Measurements from ENCODE around the gene RCCD1.

The RCCD1 gene

GRCh38 chr15:90962021-90962420 lies 7.3 kb downstream of the RCCD1 start:
- DNase-seq (ENCODE audit: low read depth in 2 of 2), result no peak

- no peak for DNase-seq (ENCODE audit: low read depth in 2 of 2)
Measured at GRCh38 chr15:90966262-90966661, 11.6 kb downstream of the RCCD1 start.

DNA sequence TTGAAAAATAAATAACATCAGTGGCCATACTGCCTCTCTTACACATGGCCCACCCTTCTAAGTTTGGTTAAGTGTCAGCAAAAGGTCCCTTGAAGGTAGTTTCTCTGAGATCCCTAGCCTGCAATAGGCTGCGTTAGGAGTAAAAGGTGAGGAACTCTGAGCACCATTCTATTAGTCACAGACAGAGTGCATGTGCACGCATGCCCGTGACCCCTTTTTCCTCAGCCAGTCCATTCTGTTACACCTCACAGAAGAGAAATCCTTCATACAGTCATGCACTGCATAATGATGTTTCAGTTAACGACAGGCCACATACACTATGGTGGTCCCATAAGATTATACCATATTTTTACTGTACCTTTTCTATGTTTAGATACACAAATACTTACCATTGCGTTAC lies 12.5 kb downstream of the RCCD1 start:
- no peak for DNase-seq (ENCODE audit: low read depth in 2 of 2)

- DNase-seq (ENCODE audit: low read depth in 2 of 2), result no peak
Measured at GRCh38 chr15:90968434-90968833, 13.8 kb downstream of the RCCD1 start.

GRCh38 chr15:90970274-90970673 lies 15.6 kb downstream of the RCCD1 start:
- no peak for DNase-seq (ENCODE audit: low read depth in 2 of 2)

DNA sequence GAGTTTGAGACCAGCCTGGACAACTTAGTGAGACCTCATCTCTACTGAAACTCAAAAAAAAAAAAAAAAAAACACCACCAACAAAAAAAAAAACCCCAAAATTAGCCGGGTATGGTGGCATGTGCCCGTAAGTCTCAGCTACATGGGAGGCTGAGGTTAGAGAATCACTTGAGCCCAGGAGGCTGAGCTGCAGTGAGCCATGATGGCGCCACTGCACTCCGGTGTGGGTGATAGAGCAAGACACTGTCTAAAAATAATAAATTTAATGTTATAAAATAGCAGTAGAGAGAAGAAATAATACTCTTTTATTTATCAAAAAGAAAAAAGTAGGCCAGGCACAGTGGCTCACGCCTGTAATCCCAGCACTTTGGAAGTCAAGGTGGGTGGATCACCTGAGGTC lies 17.4 kb downstream of the RCCD1 start:
- no peak for DNase-seq (ENCODE audit: low read depth in 2 of 2)

- no peak for DNase-seq (ENCODE audit: low read depth in 2 of 2)
Measured at GRCh38 chr15:90974216-90974615, 19.5 kb downstream of the RCCD1 start.

GRCh38 chr15:90979582-90979981 lies 24.9 kb downstream of the RCCD1 start:
- no peak for DNase-seq (ENCODE audit: low read depth in 2 of 2)

DNA sequence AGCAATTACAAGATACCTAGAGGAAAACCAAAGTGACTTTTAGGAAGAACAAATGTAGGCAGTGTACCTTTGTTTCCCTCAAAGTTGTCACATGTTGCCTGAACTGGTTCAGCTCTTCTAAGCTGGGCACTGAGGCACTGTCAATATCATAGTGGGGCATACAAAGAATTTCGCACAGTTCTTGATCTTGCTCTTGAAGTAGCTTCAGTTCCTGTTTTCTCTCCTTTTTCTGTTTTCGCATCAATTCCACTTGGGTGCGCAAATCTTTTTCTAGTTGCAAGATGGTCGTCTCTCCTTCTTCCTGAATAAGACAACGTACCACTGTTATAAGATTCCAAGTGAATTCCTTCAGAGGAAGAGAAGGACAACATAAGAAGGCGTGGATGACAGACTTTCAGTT lies 27.0 kb downstream of the RCCD1 start:
- no peak for DNase-seq (ENCODE audit: low read depth in 2 of 2)

DNA sequence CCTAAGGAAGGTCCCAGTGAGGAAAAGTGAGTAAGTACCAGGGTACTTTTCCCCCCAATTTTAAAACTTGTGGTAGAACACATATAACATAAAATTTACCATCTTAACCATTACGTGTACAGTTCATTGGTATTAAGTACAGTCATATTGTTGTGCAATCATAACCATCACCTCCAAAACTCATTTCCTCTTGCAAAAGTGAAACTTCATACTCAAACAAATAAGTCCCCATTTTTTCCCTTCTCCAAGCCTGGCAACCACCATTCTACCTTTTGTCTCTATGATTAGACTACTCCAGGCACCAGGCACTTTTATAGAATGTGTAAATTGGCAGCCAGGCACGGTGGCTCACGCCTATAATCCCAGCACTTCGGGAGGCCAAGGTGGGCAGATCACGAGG lies 27.5 kb downstream of the RCCD1 start:
- no peak for DNase-seq (ENCODE audit: low read depth in 2 of 2)

GRCh38 chr15:90986790-90987507 lies 32.3 kb downstream of the RCCD1 start:
- no peak for DNase-seq (ENCODE audit: low read depth in 2 of 2)

GRCh38 chr15:90987561-90988141 lies 33.0 kb downstream of the RCCD1 start:
- no peak for DNase-seq (ENCODE audit: low read depth in 2 of 2)

DNA sequence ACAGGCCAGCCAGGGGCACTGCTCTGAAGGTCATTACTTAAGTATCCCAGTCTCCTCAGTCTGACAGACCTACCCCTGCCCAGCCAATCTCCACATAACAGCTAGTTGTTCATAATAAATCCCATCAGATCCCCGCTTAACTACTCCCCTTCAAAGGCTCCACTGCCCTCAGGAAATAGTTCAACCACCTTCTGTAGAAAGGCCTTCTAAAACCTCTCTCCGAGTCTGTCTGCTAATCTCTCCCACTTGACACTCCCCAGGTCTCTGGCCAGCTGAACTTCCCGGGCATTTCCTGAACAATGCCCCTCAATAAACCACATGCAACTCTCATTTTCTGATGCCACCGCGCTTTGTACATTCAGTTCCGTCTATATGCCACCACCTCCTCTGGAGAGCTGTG lies 33.6 kb downstream of the RCCD1 start:
- no peak for DNase-seq (ENCODE audit: low read depth in 2 of 2)

- DNase-seq (ENCODE audit: low read depth in 2 of 2), result no peak
Measured at GRCh38 chr15:90989040-90989768, 34.5 kb downstream of the RCCD1 start.

DNA sequence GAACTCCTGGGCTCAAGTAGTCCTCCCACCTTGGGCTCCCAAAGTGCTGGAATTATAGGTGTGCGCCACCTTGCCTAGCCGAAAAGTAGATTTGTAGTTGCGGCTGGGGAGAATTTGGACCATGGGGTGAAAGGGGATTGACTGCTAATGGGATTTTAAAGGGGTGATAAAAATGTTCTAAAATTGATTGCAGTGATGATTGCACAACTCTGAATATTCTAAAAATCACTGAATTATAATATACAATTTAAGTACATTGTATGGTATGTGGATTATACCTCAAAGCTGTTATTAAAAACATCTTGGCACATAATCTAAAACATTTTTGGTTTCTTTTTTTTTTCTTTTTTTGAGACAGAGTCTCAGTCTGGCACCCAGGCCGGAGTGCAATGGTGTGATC lies 35.8 kb downstream of the RCCD1 start:
- DNase-seq (ENCODE audit: low read depth in 2 of 2), result no peak

GRCh38 chr15:90991587-90992285 lies 37.1 kb downstream of the RCCD1 start:
- no peak for DNase-seq (ENCODE audit: low read depth in 2 of 2)

DNA sequence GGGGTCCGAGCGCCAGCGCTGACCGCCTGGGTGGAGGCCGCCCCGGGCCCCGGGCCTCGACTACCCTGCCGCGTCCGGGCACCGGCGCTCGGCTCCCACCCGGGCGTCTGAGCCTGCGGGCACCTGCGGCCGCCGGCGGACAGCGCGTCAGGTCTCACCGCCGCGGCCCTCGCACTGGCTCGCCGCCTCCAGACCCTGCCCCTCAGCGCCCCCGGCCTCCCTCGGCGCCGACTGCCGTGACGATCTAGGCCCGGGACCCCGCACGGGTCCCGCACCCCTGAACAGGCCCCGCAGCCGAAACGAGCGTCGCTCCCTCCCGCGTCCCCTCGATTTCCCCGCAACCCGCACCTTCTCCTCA lies 39.4 kb downstream of the RCCD1 start:
- no peak for DNase-seq (ENCODE audit: low read depth in 2 of 2)

- DNase-seq (ENCODE audit: low read depth in 2 of 2), result peak; percentile 93 to 96
Measured at GRCh38 chr15:90994417-90995311, 40.0 kb downstream of the RCCD1 start, which contains the start of gene PRC1. PRC1 (minus strand) TSS chr15:90994535; CDS start chr15:90994417, 118 bp downstream.

DNA sequence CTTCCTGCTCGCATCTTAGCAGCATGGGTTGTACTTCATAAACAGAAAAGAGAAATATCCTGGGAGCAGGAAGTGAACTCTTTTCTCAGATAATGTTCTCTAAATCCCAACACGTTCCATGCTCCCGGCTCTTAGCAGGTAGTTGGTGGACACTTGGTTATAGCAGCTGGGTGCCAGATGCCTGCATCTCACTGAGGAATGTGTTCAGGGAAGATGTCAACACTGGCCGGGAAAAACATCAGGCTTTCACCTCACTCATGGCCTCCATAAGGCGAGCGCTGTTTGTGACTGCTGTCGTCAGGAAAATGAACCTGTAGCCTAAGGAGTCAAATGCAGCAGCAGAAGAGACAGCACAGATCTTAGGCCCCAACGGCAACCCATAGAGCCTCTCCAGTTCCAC lies 44.1 kb downstream of the RCCD1 start:
- DNase-seq (ENCODE audit: low read depth in 2 of 2), result no peak

GRCh38 chr15:91001209-91001608 lies 46.5 kb downstream of the RCCD1 start:
- DNase-seq (ENCODE audit: low read depth in 2 of 2), result no peak

- no peak for DNase-seq (ENCODE audit: low read depth in 2 of 2)
Measured at GRCh38 chr15:91007266-91007665, 52.6 kb downstream of the RCCD1 start.

Measured in stimulated activated CD8-positive, alpha-beta memory T cell treated with anti-CD3 and anti-CD28 coated beads, Interleukin-7, amount 100 ng/mL, for 1 hour (primary cell).